CD4-positive, alpha-beta T cell treated with Interleukin-4 for 4 hours (primary cell): ENCODE results near the gene HIVEP3.

Source experiments
- DNase-seq: peaks from one replicate; pipeline ENCODE4 v3.0.0-alpha.2; 2020

HIVEP3 gene

DNA sequence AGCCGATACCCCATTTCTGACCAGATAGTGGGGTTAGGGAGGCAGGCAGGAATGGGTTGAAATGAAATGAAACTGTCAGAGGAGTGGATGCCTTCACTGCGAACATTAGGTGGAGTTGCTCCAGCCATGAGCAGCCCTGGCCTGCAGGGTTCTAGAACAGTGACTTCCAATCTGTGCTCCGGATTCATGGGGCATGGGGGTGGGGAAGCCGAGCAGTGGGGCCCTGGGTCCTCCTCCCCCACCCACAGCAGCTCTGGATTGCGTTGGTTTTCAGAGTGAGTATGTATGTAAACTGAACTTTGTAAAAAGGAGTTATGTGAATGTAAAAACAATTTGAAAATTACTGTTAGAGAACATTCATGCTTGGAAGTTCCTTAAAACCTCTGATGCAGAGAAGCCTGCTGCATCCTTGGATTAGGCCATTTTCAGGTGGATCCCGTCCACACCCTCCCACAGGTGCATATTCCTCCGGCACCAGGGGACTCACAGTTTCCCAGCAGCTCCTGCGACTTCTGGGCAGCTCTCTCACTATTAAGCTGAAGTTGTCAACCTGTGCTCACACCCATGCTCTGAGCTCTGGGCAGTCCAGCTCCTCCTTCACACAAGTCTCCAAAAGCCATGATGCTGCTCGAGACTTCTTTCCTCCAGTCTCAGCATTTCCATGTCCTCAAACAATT is 379.8 kb downstream of the HIVEP3 start:
- DNase-seq: no peak

DNA sequence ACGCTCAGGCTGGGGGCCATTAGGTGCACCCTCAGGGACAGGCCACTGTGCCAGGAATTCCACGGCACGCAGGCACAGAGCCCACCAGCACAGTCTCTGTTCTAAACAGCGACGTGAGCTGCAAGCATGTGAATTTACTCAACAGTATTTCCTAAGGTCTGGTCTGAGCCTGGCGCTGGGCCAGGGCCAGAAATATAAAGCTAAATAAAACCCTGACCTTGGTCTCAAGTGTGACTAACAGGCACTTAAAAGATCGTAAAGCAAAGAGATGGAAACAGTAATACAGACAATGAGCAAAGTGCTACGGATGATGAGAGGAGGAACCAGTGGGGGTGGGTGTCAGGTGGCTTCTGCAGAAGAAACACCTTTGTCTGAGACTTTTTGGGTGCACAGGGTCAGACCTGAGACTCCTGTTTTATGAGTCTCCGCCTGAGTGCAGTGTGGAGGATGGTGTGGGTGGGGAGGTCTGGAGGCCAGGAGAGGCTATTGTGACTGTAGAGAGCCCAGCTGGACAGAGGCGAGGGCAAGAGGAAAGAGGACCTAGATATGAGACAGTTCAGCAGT is 380.9 kb downstream of the HIVEP3 start:
- no peak for DNase-seq

DNA sequence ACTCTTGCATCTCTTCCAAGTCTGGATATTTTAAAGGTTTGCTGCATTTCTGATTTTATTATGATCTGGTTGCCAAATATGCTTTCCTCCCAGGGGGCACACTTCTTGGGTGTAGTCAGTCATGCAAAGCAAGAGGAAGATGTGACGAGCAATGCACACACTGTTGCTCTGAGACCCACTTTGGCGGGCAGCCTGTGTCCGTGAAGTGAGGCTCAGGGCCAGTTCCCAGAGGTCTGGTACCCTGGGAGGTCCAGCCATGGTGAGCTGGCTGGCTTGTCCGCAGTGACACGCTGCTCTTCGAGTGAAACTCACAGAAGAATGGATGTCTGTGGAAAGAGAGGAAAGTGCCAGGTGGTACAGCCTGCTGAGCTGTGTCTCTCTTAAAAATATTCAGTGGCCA is 381.5 kb downstream of the HIVEP3 start:
- DNase-seq: no peak

DNA sequence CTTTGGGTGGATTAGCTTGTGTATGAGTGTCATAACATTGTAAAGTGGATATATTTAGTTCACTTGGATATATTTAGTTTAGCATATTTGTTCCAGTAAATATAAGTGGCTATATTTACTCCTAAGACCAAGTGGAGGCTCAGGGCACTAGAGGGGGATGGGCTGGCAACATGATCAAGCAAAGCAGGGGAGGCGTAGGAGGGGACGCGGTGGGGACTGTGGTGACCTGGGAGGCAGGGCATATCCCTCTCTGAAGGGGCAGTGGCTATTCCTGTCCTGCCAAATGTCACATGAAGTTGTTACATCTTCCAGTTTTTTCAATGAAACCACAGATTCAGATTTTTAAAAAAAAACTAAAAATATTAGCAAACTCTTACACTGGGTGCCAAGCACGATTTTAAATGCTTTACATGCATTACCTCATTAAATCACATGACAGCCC is 382.3 kb downstream of the HIVEP3 start:
- DNase-seq: no peak

DNA sequence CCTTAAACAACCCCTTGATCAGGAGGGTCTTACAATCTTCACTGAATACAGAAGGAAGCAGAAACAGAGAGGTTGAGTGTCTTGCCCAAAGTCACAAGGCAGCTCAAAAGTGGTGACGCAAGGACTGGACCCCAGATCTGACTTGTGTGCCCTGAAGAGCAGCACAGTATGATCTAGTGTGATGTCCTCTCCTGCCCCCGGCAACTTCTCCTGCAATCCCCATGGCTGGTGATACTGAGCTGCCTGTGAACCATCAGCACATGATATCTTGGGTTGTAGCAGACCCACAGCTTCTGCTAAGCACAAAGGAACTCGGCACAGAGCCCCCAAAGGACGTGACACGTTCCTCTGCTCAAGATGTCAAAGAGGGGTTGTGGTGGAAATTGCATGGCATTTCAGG is 383.0 kb downstream of the HIVEP3 start:
- no peak for DNase-seq

- no peak for DNase-seq
Measured at GRCh38 chr1:41535276-41535675, 383.4 kb downstream of the HIVEP3 start.

GRCh38 chr1:41534181-41535076 is 384.3 kb downstream of the HIVEP3 start:
- no peak for DNase-seq

DNA sequence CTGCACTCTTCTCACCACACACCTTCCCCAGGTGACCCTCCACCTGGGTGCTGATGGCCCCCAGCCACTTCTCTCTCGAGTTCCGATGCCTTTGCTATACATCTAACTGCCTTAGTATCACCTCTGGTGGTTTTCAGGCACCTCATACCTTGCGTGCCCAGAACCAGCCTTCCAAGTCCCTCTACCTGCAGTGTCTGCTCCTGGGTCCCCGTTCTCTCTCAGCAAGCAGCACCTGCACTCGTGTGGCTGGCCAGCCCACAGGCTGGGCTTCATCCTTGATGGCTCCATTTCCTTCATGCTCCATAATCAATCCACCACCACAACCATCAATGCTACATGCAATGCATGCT is 385.0 kb downstream of the HIVEP3 start:
- DNase-seq: no peak

- DNase-seq: no peak
Measured at GRCh38 chr1:41533016-41533730, 385.5 kb downstream of the HIVEP3 start.

DNA sequence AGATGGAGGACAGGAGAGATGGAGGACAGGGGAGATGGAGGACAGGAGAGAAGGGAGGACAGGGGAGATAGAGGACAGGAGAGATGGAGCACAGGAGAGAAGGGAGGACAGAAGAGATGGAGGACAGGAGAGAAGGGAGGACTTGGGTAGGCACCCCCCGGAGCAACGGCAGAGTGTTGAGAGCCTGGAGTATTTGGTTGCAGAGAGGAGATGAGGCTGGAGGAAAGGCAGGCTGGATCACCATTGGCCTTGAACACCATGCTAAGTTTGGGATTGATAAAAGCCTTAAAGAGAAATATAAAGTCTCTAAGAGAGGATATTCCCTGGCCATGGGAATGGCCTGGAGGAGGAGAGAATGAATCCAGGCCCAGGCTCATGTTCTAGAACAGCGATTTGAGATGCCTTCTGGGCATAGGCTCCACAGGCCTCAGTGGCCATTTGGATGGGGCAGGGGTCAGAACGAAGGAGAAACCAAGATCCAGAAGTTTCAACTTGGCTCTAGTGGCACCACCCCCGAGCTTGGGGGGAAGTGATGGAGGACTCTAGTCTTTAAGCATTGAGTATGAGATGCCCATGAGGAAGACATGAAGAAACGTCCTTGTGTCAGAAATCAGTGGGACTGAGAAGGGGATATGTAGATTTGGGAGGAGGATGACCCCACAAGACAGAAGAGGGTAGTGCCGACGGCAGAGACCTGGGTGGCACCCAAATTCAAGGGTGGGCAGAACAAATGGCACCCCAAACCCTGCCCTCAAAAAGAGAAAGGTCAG is 386.3 kb downstream of the HIVEP3 start:
- no peak for DNase-seq

DNA sequence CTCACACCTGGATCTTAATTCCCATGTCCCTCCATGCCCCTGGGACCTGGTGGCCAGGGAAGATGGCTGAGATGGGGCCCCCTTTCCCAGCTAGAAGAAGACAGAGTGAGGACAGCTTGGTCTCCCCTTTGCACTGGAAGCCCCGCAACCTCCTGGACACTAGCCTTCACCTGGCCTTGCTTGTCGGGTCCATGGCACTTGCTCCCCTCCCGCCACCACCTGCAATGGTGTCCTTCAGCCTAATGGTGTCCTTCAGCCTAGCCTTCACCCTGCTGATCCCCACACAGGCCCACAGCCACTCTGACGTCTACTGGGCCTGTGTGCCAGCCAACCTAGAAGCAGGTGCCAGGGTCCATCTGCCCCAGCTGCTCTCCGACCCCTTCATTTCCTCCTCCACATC is 388.3 kb downstream of the HIVEP3 start:
- no peak for DNase-seq

GRCh38 chr1:41529621-41530395 is 388.9 kb downstream of the HIVEP3 start:
- DNase-seq: no peak

DNA sequence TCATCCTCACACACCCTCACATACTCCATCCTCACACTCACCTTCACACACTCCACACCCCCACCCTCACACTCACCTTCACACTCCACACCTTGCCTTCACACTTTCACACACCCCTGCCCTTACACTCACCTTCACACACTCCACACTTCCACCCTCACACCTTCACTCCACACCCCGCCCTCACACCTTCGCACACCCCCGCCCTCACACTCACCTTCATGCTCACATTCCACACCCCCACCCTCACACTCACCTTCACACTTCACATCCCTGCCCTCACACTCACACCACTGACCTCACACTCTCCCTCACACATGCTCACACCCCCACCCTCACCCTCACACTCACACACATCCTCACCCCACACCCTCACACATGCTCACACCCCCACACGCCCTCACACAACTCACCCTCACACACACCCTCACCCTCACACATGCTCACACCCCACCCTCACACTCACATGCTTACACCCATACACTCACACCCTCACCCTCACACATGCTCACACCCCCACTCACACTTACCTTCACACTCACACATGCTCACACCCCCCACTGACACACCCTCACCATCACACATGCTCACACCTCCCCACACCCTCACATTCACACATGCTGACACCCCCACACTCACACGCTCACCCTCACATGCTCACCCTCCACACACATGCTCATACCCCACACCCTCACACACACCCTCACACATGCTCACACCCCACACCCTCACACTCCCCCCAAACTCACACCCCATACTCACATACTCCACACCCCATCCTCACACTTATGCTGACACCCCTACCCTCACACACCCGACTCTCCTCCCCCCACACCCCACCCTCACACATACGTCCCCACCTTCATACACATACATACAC is 389.8 kb downstream of the HIVEP3 start:
- no peak for DNase-seq

- DNase-seq: no peak
Measured at GRCh38 chr1:41528106-41528505, 390.6 kb downstream of the HIVEP3 start.

- no peak for DNase-seq
Measured at GRCh38 chr1:41526956-41527561, 391.7 kb downstream of the HIVEP3 start.

GRCh38 chr1:41525891-41526587 is 392.7 kb downstream of the HIVEP3 start:
- DNase-seq: no peak

DNA sequence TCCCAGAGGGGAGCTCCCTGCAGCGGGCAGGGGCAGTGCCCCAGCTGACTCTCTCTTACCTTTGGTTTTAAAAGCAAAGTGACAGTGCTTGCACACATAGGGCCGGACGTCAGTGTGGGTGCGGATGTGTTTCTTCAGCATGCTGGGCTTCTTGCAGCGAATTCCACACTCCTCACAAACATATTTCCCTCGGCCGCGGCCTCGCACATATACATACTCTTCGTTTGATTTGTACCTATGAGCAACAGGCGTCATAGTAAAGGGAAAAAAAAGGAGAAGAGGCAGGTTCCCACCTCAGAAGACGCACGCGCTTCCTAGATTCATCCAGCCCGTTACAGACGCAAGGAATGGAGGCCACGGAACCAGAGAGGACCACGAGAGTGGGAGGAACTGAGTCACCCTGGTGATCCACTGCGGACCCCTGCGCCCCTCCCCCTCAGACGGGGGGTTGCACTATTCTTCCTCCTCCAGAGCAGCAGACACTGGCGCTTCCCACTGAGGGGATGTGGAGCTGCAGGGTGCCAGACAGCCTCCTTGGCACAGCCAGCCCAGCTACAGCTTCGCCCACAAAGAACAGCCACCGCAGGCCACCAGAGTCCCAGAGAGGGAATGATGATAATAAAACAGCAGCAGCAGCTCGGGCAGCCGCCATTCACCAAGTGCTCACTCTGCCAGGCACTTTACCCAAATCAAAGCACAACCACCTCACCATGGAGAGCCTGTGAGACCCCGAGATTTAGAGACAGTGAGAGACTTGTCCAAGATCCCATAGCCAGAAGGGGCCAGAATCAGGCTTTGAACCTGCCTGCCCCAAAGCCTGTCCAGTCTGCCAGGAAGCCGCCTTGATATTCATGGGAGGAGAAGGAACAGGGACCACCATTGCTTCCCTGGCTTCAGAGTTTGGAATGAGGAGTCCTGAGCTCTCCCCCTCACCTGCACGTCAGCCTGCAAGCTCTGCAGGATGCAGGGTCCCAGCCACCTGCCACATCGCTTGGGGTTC is 393.7 kb downstream of the HIVEP3 start:
- no peak for DNase-seq

- no peak for DNase-seq
Measured at GRCh38 chr1:41523949-41524675, 394.6 kb downstream of the HIVEP3 start.
